ENCODE measurements around the gene CDON.

Gene CDON

GRCh38 chr11:125926682-125927081 is 136.0 kb downstream of the CDON start:
- no peak overlapping the region for H3K27ac ChIP-seq
- no peak for TF ChIP-seq ZFX (IDR thresholded peaks at IDR 0.05; ENCODE audit: borderline replicate concordance)
- TF ChIP-seq CTCF (IDR thresholded peaks at IDR 0.05) = no peak

GRCh38 chr11:125925804-125926203 is 136.9 kb downstream of the CDON start:
- no peak for TF ChIP-seq CTCF (IDR thresholded peaks at IDR 0.05)
- TF ChIP-seq ZFX (IDR thresholded peaks at IDR 0.05; ENCODE audit: borderline replicate concordance) = no peak
- no peak overlapping the region for H3K27ac ChIP-seq

- no peak overlapping the region for H3K27ac ChIP-seq
- TF ChIP-seq ZFX (IDR thresholded peaks at IDR 0.05; ENCODE audit: borderline replicate concordance) = no peak
- no peak for TF ChIP-seq CTCF (IDR thresholded peaks at IDR 0.05)
Measured at GRCh38 chr11:125925247-125925740, 137.4 kb downstream of the CDON start.

- TF ChIP-seq ZFX (IDR thresholded peaks at IDR 0.05; ENCODE audit: borderline replicate concordance) (no peak), CTCF (IDR thresholded peaks at IDR 0.05) (no peak)
- H3K27ac ChIP-seq = no peak overlapping the region
Measured at GRCh38 chr11:125924384-125925007, 138.2 kb downstream of the CDON start.

- TF ChIP-seq ZFX (IDR thresholded peaks at IDR 0.05; ENCODE audit: borderline replicate concordance) (no peak), CTCF (IDR thresholded peaks at IDR 0.05) (no peak)
- H3K27ac ChIP-seq = no peak overlapping the region
Measured at GRCh38 chr11:125923633-125924032, 139.0 kb downstream of the CDON start.

- H3K27ac ChIP-seq = no peak overlapping the region
- TF ChIP-seq ZFX (IDR thresholded peaks at IDR 0.05; ENCODE audit: borderline replicate concordance) (no peak), CTCF (IDR thresholded peaks at IDR 0.05) (peak; percentile 88)
Measured at GRCh38 chr11:125923012-125923579, 139.6 kb downstream of the CDON start.

- H3K27ac ChIP-seq = no peak overlapping the region
- no peak for TF ChIP-seq CTCF (IDR thresholded peaks at IDR 0.05)
- TF ChIP-seq ZFX (IDR thresholded peaks at IDR 0.05; ENCODE audit: borderline replicate concordance) = no peak
Measured at GRCh38 chr11:125922156-125922555, 140.5 kb downstream of the CDON start.

All from 22Rv1 (cell line).